MM.1S (cell line): ENCODE results near the gene TNF.

ENCODE experiments used
- DNase-seq: peaks from one replicate; pipeline ENCODE4 v3.0.0-alpha.2; 2015
- H2AFZ ChIP-seq: fragments of 300-600 bp; sonication (generic); 2 replicates; pipeline ENCODE4 v1.6.0; 2016; ENCODE audit warnings: antibody characterized with exemption, low read length
- H3F3A ChIP-seq: fragments of 300-600 bp; sonication (generic); 2 replicates; pipeline ENCODE4 v1.6.1; 2016; ENCODE audit warnings: mild to moderate bottlenecking, antibody characterized with exemption, low read length, moderate library complexity, mixed read lengths; ENCODE audit not compliant: insufficient read depth
- H3K27ac ChIP-seq: fragments of 300-600 bp; sonication (generic); 2 replicates; pipeline ENCODE4 v1.5.1; 2016; ENCODE audit warnings: mild to moderate bottlenecking, low read length
- H3K27me3 ChIP-seq: fragments of 300-600 bp; sonication (generic); replicated peaks from 2 replicates; pipeline ENCODE4 v1.6.0; 2016; ENCODE audit warnings: low read length; ENCODE audit not compliant: insufficient read depth
- H3K36me3 ChIP-seq: fragments of 300-600 bp; sonication (generic); replicated peaks from 2 replicates; pipeline ENCODE4 v1.6.1; 2016; ENCODE audit warnings: mild to moderate bottlenecking, low read length, mixed read lengths; ENCODE audit not compliant: insufficient read depth
- H3K4me1 ChIP-seq: fragments of 300-600 bp; sonication (generic); 2 replicates; pipeline ENCODE4 v1.6.1; 2016; ENCODE audit warnings: low read length, mixed read lengths
- H3K4me2 ChIP-seq: fragments of 300-600 bp; sonication (generic); 2 replicates; pipeline ENCODE4 v1.6.0; 2016; ENCODE audit warnings: low read depth, low read length
- H3K4me3 ChIP-seq: fragments of 300-600 bp; sonication (generic); 2 replicates; pipeline ENCODE4 v1.5.1; 2016; ENCODE audit warnings: low read length, mixed read lengths
- H3K79me2 ChIP-seq: fragments of 300-600 bp; sonication (generic); 2 replicates; pipeline ENCODE4 v1.6.1; 2016; ENCODE audit warnings: mixed run types, low read length, mixed read lengths
- H3K9ac ChIP-seq: fragments of 300-600 bp; sonication (generic); 2 replicates; pipeline ENCODE4 v1.6.1; 2016; ENCODE audit warnings: low read length, mixed read lengths
- H3K9me2 ChIP-seq: fragments of 300-600 bp; sonication (generic); replicated peaks from 2 replicates; pipeline ENCODE4 v1.6.1; 2016; ENCODE audit warnings: mild to moderate bottlenecking, low read length, mixed read lengths; ENCODE audit not compliant: insufficient read depth
- H3K9me3 ChIP-seq: fragments of 300-600 bp; sonication (generic); replicated peaks from 2 replicates; pipeline ENCODE4 v1.6.1; 2016; ENCODE audit warnings: mild to moderate bottlenecking, low read length, mixed read lengths; ENCODE audit not compliant: insufficient read depth
- H4K20me1 ChIP-seq: fragments of 300-600 bp; sonication (generic); 2 replicates; pipeline ENCODE4 v1.6.1; 2016; ENCODE audit warnings: mild to moderate bottlenecking, low read length, moderate library complexity, mixed read lengths; ENCODE audit not compliant: insufficient read depth
- CTCF ChIP-seq: fragments of 300-600 bp; sonication (generic); IDR thresholded peaks from 2 replicates; pipeline ENCODE4 v1.5.1; 2016; ENCODE audit warnings: antibody characterized with exemption, low read length, mixed read lengths
- EZH2 ChIP-seq: fragments of 300-600 bp; sonication (generic); optimal IDR thresholded peaks from 2 replicates; pipeline ENCODE3; 2017; ENCODE audit warnings: low read depth, mild to moderate bottlenecking, antibody characterized with exemption, low read length, mixed read lengths
- EZH2phosphoT487 ChIP-seq: fragments of 300-600 bp; sonication (generic); IDR thresholded peaks from 2 replicates; pipeline ENCODE4 v1.6.1; 2018; ENCODE audit warnings: antibody characterized with exemption, low read length

Gene TNF

GRCh38 chr6:31573239-31574105 is 1.9 kb upstream of the TNF start:
- Histone ChIP-seq H3K27ac (no peak overlapping the region), H3K4me1 (peaks cover 34% of the 10 kb centered on the region), H3K9ac (no peak overlapping the region), H3K9me2 (no peaks in the 10 kb centered on the region), H3K4me2 (no peak overlapping the region), H3K27me3 (peaks cover 45% of the 10 kb centered on the region), H3K36me3 (no peaks in the 10 kb centered on the region), H3K79me2 (no peaks in the 10 kb centered on the region), H4K20me1 (no peaks in the 10 kb centered on the region), H2AFZ (no peak overlapping the region), H3K9me3 (no peaks in the 10 kb centered on the region), H3K4me3 (no peak overlapping the region), H3F3A (peaks cover 8% of the 10 kb centered on the region)
- TF ChIP-seq EZH2 (no peak), CTCF (no peak), EZH2phosphoT487 (no peak)
- no peak for DNase-seq

GRCh38 chr6:31574106-31575061 is 981 bp upstream of the TNF start:
- Histone ChIP-seq H3K9me3 (no peaks in the 10 kb centered on the region), H3K27me3 (peaks cover 54% of the 10 kb centered on the region), H3K4me1 (peaks cover 26% of the 10 kb centered on the region), H3K9ac (no peak overlapping the region), H3K9me2 (no peaks in the 10 kb centered on the region), H3K4me3 (no peak overlapping the region), H3K27ac (no peak overlapping the region), H3K4me2 (no peak overlapping the region), H3K79me2 (no peaks in the 10 kb centered on the region), H2AFZ (no peak overlapping the region), H4K20me1 (no peaks in the 10 kb centered on the region), H3F3A (peaks cover 5% of the 10 kb centered on the region; the same call in 1 of the 2 replicates), H3K36me3 (no peaks in the 10 kb centered on the region)
- DNase-seq: no peak
- no peak for TF ChIP-seq CTCF

DNA sequence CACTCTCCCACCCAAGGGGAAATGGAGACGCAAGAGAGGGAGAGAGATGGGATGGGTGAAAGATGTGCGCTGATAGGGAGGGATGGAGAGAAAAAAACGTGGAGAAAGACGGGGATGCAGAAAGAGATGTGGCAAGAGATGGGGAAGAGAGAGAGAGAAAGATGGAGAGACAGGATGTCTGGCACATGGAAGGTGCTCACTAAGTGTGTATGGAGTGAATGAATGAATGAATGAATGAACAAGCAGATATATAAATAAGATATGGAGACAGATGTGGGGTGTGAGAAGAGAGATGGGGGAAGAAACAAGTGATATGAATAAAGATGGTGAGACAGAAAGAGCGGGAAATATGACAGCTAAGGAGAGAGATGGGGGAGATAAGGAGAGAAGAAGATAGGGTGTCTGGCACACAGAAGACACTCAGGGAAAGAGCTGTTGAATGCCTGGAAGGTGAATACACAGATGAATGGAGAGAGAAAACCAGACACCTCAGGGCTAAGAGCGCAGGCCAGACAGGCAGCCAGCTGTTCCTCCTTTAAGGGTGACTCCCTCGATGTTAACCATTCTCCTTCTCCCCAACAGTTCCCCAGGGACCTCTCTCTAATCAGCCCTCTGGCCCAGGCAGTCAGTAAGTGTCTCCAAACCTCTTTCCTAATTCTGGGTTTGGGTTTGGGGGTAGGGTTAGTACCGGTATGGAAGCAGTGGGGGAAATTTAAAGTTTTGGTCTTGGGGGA is 754 bp downstream of the TNF start:
- H3K27me3 ChIP-seq: peaks cover 70% of the 10 kb centered on the region
- H3K9me2 ChIP-seq: no peaks in the 10 kb centered on the region
- no peaks in the 10 kb centered on the region for H4K20me1 ChIP-seq
- no peak overlapping the region for H3K4me3 ChIP-seq
- H3K9me3 ChIP-seq: no peaks in the 10 kb centered on the region
- H3K36me3 ChIP-seq: no peaks in the 10 kb centered on the region
- no peak overlapping the region for H3K27ac ChIP-seq
- no peak for TF ChIP-seq EZH2
- TF ChIP-seq EZH2phosphoT487: no peak
- no peak for TF ChIP-seq CTCF
- H2AFZ ChIP-seq: no peak overlapping the region
- DNase-seq: no peak
- H3K4me2 ChIP-seq: no peak overlapping the region
- H3K79me2 ChIP-seq: no peaks in the 10 kb centered on the region
- peaks cover 19% of the 10 kb centered on the region for H3K4me1 ChIP-seq
- H3F3A ChIP-seq: peaks cover 5% of the 10 kb centered on the region; the same call in 1 of the 2 replicates
- no peak overlapping the region for H3K9ac ChIP-seq
